Esophagus squamous epithelium (tissue), 5 donors: ENCODE data around the gene PSAPL1. TPM values are rescaled to one million over a fixed set of nuclear protein-coding genes. Genes with fewer than 3 reads are reported as not detected.

Source experiments
- DNase-seq: peaks from one replicate; lab custom pipeline; 2025; lab: John Stamatoyannopoulos, UW
- H3K27ac ChIP-seq, 4 donors: fragments of 200-600 bp; sonication (generic); one replicate each; pipeline ENCODE4 v1.5.1; 2016 to 2019; ENCODE audit warnings: mild to moderate bottlenecking in 1 of 4
- H3K27me3 ChIP-seq, 4 donors: fragments of 200-600 bp; sonication (generic); 1 replicate in 3 of 4; 2 replicates in 1 of 4; pipeline versions ENCODE4 v1.5.1 to v1.6.0; 2017 to 2021; ENCODE audit warnings: antibody characterized with exemption in 1 of 4
- H3K36me3 ChIP-seq, 3 donors: fragments of 200-600 bp; sonication (generic); one replicate each; pipeline ENCODE4 v1.5.1; 2016 to 2019
- H3K4me1 ChIP-seq, 3 donors: fragments of 200-600 bp; sonication (generic); one replicate each; pipeline ENCODE4 v1.5.1; 2017 to 2019
- H3K4me3 ChIP-seq, 4 donors: fragments of 200-600 bp; sonication (generic); 1 replicate in 3 of 4; 2 replicates in 1 of 4; pipeline ENCODE4 v1.5.1; 2016 to 2019; ENCODE audit warnings: mild to moderate bottlenecking in 2 of 4, moderate library complexity in 1 of 4
- H3K9me3 ChIP-seq, 3 donors: fragments of 200-600 bp; sonication (generic); one replicate each; pipeline ENCODE4 v1.5.1; 2016 to 2019
- CTCF ChIP-seq, 6 experiments: fragments of 450-650 bp in 4 of 6; fragments of 200-600 bp in 2 of 6; sonication (generic) in 2 of 6; IDR thresholded peaks; one replicate each; pipeline ENCODE4 v1.5.1; 2016 to 2019; ENCODE audit warnings: antibody characterized with exemption in 6 of 6, mild to moderate bottlenecking in 4 of 6, moderate library complexity in 4 of 6
- POLR2A ChIP-seq, 4 donors: fragments of 450-650 bp; IDR thresholded peaks; one replicate each; pipeline ENCODE4 v1.6.1; 2017; ENCODE audit warnings: antibody characterized with exemption in 4 of 4, mild to moderate bottlenecking in 4 of 4, moderate library complexity in 3 of 4
- WGBS, 2 donors: methylation state at CpG; one replicate each; pipeline ENCODE4 v1.1.5; 2018; 5-methylcytosine and 5-hydroxymethylcytosine counted together
- intact Hi-C: fragments of 100-400 bp; cut with DNase I; formaldehyde crosslinking; loops from one replicate; pipeline ENCODE4 v1.15.0; 2022
- total RNA-seq, 4 donors: library from RNA; depleted of rRNA; stranded (reverse); fragments of >200 nt; gene quantifications; one replicate each; pipeline ENCODE4 v1.1.0, GENCODE V29; 2016
- donor health status: DM: yes; HTN: yes; CAD: no.

PSAPL1 gene
- total RNA-seq, 4 donors from 2014 or later: under 0.01 to 0.15 (median 0.09) TPM; not detected in 1

GRCh38 chr4:7418131-7418943 lies 16.4 kb downstream of the PSAPL1 start:
- intact Hi-C loops: no loop called here
- Histone ChIP-seq H3K27me3 (peaks cover 0 to 11% (median 0%) of the 10 kb centered on the region in 4 donors), H3K36me3 (no peaks in the 10 kb centered on the region), H3K4me1 (peaks cover 0 to 11% (median 0%) of the 10 kb centered on the region in 3 donors), H3K27ac (no peak overlapping the region), H3K4me3 (no peak overlapping the region), H3K9me3 (no peaks in the 10 kb centered on the region)
- DNase-seq: no peak
- WGBS, 2 donors: 85 to 89% methylated on average over 11 to 13 of the region's 15 CpGs
- no peak for TF ChIP-seq CTCF (IDR thresholded peaks at IDR 0.05)
- no peak for TF ChIP-seq POLR2A (IDR thresholded peaks at IDR 0.05)

- no peak for TF ChIP-seq CTCF (IDR thresholded peaks at IDR 0.05)
- TF ChIP-seq POLR2A (IDR thresholded peaks at IDR 0.05): no peak
- Histone ChIP-seq H3K9me3 (no peaks in the 10 kb centered on the region), H3K4me3 (no peak overlapping the region), H3K27ac (no peak overlapping the region), H3K36me3 (no peaks in the 10 kb centered on the region), H3K27me3 (peaks cover 0 to 16% (median 0%) of the 10 kb centered on the region in 4 donors), H3K4me1 (peaks cover 0 to 11% (median 0%) of the 10 kb centered on the region in 3 donors)
- DNase-seq: no peak
- intact Hi-C loops: no loop called here
- WGBS, 2 donors: 74 to 84% methylated on average over 3 to 5 of the region's 9 CpGs
These were observed 17.1 kb downstream of the PSAPL1 start for GRCh38 chr4:7417639-7418038.

GRCh38 chr4:7416745-7417432 lies 17.8 kb downstream of the PSAPL1 start:
- TF ChIP-seq CTCF (IDR thresholded peaks at IDR 0.05) (no peak), POLR2A (IDR thresholded peaks at IDR 0.05) (no peak)
- Histone ChIP-seq H3K4me1 (peaks cover 0 to 11% (median 0%) of the 10 kb centered on the region in 3 donors), H3K27ac (no peak overlapping the region), H3K36me3 (no peaks in the 10 kb centered on the region), H3K4me3 (no peak overlapping the region), H3K27me3 (peaks cover 0 to 15% (median 0%) of the 10 kb centered on the region in 4 donors), H3K9me3 (no peaks in the 10 kb centered on the region)
- intact Hi-C loops: no loop called here
- DNase-seq: no peak
- WGBS, 2 donors: 79 to 81% methylated on average over 12 to 14 of the region's 14 CpGs

- peaks cover 0 to 11% (median 0%) of the 10 kb centered on the region in 3 donors for H3K4me1 ChIP-seq
- WGBS, 2 donors: 79 to 80% methylated on average over 14 to 16 of the region's 16 CpGs
- intact Hi-C loops: no loop called here
- H3K9me3 ChIP-seq: no peaks in the 10 kb centered on the region
- DNase-seq: no peak
- H3K27me3 ChIP-seq: peaks cover 0 to 10% (median 0%) of the 10 kb centered on the region in 4 donors
- H3K4me3 ChIP-seq: no peak overlapping the region
- TF ChIP-seq CTCF (IDR thresholded peaks at IDR 0.05): no peak
- no peak for TF ChIP-seq POLR2A (IDR thresholded peaks at IDR 0.05)
- H3K27ac ChIP-seq: no peak overlapping the region
- H3K36me3 ChIP-seq: no peaks in the 10 kb centered on the region
These were observed 18.6 kb downstream of the PSAPL1 start for GRCh38 chr4:7415927-7416686.
